C1 segment of cervical spinal cord (tissue), 14 donors: ENCODE measurements around the gene ZNF354C.
A peak's percentile ranks its signal among the peaks of the same experiment; 100 is the strongest.
"Not testable (repeated sequence)": the region's sequence is repeated elsewhere in the genome, so short reads cannot be mapped to it uniquely, and the experiment has no call there.

Experiments
- DNase-seq, 14 donors: peaks; one replicate each; lab custom pipeline; 2025; lab: John Stamatoyannopoulos, UW

ZNF354C gene

DNA sequence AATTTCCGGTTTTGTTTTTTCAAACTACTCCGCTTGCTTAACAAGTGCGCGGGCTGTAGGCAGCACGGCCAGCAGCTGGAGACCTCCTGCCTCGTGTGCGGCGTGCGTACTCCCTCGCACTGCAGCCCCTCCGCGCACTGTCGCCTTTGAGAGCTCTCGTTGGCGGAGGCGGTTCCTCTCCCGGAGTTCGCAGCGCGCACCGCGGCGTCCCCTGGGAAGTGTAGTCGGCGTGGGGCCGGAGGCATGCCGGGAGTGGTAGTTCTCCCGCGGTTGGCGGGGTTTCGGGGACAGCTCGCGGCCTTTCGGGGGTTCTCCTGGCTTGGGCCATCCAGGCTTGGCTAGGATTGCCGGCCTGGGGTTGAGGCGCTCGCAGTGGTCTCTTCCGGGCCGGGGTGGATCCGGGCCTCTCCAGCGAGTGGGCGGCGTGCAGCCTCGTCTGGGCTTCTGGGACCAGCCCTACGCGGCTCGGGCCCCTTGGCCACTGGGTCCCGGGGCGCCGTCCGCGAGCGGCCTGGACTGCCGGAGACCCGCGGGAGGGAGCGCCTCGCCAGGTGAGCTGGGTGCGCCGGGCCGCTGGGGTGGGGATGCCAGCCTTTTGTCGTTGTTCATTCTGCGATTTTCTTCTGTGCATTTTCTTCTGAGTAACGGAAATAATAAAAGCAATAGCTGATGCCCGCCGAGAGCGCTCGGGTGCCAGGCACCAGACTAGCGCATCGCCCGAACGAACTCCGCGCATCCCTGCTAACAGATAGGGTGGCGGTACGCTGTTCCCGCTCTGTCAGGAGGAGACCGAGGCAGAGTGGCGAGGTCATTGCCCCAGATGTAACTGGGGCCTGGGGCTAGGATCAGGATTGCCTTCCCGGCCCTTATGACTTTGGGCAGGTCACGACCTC lies at the start of gene ZNF354C:
Gene ZNF354C (plus strand): TSS at position 258 of the 893 bp plus-strand sequence. CDS start 1,696 bp downstream, outside the sequence.
- peak; percentile 28 to 90 (median 78) for DNase-seq

DNA sequence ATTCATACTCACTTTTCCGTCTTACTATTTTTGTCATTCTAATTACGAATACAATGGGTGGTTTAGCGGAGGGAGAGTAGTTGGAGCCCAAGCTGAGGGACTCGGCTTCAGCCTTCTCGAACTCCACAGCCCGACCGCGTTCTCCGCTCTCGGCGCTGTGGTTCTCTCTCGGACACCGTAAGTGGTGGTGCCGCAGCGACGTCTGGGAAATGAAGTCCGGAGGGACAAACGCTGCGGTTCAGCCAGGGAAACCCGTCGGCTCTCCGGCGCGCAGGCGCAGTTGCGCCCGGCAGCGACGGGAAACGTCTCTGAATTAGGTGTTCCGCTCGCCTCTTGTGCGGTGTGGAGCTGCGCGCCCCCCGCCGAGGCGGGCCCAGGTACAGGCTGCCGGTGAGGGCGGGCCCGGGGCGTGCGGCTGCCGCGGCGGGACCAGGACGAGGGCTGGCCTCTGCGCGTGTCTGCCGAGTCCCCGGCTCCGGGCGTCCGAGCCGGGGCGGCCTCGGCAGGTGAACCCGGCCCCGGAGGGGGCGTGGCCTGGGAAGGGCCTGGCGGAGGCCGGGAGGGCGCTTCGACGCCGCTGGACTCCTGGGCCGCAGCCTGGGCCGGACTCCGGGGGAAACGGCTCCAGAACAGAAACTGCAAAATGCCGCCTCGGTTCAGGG lies 36.5 kb upstream of the ZNF354C start, which contains the start of gene ZNF879:
Gene ZNF879 (plus strand): TSS at position 277 of the 662 bp plus-strand sequence. CDS start 1,201 bp downstream, outside the sequence.
- peak; percentile 74 to 94 (median 91) for DNase-seq

DNA sequence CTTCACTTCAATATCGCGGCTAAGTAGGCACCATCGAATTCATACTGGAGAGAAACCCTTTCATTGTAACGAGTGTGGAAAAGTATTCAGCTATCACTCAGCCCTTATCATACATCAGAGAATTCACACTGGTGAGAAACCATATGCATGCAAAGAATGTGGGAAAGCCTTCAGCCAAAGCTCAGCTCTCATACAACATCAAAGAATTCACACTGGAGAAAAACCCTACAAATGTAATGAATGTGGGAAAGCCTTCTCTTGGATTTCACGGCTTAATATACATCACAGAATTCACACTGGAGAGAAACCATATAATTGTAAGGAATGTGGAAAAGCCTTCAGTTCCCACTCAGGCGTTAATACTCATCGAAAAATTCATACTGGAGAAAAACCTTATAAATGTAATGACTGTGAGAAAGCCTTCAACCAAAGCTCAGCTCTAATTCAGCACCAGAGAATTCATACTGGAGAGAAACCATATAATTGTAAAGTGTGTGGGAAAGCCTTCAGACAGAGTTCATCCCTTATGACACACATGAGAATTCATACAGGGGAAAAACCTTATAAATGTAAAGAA lies 27.1 kb upstream of the ZNF354C start:
- DNase-seq = no peak

DNA sequence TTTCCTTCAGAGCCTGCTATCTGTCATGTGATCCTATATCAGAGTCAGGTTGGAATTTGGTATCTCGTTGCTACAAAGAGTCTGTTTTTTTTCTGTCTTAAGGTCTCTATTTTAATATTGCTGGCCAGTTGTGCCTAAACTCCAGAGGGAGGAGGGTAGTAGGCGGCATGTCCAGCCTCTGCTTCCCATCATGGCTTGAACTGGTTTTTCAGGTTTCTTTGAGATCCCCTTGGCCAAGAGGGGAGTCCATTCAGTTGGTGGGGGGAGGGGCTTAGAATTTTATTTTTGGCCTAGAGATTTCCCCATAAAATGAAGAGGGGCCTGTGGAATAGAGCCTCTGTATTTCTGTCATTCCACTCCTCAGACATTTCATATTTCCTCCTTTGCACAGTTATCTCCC lies 15.4 kb upstream of the ZNF354C start:
- DNase-seq = no peak

DNA sequence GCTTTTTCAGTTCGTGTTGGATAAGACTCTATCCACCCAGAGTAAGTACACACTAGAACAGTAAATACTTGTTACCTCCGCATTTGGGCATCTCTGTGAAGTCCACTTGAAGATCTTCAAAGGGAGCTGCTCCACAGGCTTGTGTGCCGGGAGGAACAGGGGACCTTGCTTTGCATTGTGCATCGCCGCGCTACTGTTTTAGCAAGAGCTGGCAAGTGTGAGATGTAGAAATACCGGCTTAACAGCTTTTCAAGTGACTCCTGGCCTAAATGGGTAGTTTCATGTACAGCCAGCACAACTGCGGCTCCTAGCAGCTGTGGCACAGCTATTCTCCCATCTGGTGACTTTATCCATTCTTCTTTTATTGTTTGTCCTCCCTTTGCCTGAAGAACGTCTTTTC lies 8.4 kb upstream of the ZNF354C start:
- DNase-seq = no peak

DNA sequence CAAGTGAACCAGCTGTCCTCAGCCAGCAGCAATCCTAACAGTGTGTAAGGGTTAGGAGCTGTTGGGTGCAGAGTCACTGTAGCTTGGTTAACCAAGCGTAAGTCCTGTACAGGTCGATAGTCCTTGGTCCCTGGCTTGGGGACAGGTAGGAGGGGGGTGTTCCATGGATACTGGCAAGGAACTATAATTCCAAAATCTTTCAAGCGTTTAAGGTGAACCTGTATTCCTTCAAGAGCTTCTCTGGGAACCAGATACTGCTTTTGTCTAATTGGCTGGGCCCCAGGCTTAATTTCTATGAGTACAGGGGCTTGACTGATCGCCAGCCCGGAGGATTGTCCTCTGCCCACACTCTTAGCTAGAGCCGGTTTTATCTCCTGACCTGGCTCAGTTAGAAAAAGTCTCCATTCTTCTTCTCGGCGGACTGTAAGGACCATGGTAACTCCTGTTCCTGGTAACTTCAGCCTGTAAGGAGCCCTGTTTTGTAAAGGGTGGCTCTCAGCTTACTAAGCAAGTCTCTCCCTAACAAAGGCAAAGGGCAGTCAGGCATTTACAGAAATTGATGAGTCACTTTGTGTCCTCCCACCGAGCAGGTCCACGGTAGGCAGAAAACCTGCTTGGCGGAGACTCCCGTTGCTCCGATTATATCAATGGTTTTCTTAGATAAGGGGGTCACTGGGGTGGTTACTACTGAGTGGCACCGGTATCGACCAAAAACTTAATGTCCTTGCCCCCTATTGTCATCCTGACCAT lies 6.0 kb upstream of the ZNF354C start:
- no peak for DNase-seq

DNA sequence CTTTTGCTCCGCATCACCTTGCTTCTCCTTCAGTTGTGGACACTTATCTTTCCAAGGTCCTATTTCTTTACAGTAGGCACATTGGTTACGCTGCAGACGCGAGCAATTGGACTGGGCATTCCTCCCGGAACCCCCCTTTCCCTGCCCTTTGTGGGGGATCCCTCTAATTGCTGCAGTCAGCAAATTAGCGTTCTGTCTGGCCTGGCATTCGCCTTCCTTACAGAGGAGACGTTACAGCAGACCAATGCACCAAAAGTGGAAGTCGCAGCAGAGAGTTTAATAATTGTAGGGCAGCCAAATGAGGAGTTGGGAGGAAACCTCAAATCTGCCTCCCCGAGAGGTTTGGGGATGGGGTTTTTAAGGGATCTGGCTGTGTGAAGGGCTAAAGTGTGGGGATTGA lies 5.3 kb upstream of the ZNF354C start:
- DNase-seq = no peak

DNA sequence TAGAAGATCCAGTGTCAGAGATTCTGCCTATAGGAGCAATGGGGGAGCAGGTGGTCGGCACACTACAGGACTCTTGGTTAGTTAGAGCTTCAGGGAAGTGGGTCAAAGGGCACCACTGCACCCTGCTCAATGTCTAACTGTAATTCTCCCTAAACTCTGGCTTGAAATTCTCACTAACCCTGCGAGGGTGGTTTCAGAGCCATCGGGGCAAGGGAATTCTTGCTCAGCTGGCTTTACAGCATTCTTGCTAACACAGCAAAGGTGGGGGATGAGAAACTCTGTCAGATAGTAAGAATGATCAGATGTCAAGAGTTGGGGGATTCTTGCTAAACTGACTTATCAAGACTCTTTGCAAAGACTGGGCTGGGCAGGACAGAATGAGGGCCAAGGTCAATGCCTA lies 4.7 kb upstream of the ZNF354C start:
- no peak for DNase-seq

DNA sequence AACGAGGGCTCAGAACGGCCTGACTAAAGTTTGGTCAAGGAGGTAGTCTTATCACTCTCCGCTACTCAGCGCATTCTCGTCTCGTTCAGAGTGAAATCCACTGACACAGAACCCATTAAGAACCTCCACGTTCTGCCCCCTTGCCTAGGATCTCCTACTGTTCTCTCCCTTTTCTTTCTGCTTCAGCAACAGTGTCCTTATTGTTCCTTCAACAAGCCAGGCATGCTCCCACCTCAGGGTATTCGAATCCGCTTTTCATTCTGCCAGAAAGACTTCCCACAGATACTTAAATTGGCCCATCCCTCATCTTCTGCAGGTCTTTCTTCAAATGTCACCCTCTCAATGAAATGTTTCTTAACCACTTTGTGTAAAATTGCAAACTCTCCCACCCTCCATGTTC lies 4.3 kb upstream of the ZNF354C start:
- no peak for DNase-seq

DNA sequence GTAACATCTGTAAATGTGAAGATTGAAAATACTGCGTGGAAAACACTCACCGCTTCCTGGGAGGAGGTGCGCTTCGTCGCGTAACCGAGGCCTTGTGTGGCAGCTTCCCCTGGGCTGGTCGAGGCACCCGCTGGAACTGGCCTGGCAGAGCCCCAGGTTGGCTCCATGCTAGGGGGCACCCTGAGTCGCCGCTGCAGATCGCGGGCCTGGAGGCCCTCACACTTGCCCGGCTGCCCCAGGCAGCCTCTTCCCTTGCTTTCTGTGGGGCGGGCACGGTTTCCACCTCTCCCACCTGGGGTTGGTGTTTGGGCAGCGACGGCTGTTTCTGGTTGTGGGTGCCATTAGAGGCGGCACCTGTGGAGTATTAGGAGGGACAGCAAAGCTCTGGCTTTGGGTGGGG lies 852 bp downstream of the ZNF354C start:
- peak in 1 of 14 donors; percentile 26 for DNase-seq

DNA sequence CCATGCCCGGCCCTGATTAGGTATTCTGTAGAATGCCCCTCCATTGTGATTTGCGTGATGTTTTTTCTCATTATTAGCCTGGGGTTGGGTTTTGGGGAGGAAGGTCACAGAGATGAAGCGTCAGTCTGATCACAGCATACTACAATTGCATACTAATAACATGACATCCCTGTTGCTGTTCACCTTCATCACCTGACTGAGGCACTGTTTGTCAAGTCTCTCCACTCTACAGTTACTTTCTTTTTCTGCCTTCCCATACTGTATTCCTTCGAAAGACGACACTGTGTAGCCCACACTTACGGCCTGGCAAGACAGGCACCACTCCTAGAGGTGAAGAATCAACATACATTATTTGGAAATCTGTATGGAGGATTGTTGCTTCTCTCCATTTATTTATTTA lies 5.5 kb downstream of the ZNF354C start:
- no peak for DNase-seq

DNA sequence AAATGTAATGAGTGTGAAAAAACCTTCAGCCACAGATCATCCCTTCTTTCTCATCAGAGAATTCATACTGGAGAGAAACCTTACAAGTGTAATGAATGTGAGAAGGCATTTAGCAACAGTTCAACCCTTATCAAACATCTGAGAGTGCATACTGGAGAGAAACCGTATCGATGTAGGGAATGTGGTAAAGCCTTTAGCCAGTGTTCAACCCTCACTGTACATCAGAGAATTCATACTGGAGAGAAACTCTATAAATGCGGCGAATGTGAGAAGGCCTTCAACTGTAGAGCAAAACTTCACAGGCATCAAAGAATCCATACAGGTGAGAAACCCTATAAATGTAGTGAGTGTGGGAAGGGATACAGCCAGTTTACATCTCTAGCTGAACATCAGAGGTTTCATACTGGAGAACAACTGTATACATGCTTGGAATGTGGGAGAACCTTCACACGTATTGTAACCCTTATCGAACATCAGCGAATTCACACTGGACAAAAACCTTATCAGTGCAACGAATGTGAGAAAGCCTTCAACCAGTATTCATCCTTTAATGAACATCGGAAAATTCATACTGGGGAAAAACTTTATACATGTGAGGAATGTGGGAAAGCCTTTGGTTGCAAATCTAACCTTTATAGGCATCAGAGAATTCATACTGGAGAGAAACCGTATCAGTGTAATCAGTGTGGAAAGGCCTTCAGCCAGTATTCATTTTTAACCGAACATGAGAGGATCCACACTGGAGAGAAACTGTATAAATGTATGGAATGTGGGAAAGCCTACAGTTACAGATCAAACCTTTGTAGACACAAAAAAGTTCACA lies 19.2 kb downstream of the ZNF354C start:
- no peak for DNase-seq

DNA sequence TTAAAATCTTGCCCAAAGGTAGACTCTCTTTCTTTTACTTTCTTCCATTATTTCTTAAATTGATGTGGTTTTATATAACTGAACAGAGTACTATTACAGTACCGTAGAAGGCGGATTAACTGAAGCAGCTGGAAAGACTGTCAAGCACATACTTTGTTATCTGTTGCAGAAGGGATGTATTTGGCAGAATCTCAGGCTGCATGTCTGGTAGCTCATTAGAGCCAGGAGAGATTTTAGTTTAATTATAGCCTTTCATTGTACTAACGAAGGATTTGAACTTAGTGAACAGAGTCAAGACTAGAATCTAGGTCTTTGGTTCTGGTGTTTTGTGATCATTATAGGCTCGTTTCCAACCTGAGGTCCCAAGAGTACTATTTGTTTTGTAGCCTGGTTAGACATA lies 20.6 kb downstream of the ZNF354C start:
- no peak for DNase-seq

DNA sequence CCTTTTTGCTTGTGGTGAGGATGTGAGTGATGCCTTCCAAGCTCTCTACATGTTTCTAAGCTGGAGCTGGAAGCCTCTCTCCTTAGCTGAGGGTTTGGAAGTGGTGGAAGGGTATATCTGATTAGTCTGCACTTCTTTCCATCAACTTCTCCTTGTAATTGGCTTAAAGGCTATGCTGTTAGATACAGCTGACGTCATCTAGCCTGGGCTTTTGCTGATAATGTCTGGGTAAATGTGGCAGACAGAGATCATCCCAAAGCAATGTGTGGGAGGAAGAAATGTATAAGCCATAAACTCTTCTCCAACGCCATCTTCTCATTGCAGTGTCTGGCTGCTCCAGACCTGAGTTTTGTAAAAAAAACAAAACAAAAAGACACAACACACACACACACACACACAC lies 29.3 kb downstream of the ZNF354C start:
- DNase-seq = no peak

DNA sequence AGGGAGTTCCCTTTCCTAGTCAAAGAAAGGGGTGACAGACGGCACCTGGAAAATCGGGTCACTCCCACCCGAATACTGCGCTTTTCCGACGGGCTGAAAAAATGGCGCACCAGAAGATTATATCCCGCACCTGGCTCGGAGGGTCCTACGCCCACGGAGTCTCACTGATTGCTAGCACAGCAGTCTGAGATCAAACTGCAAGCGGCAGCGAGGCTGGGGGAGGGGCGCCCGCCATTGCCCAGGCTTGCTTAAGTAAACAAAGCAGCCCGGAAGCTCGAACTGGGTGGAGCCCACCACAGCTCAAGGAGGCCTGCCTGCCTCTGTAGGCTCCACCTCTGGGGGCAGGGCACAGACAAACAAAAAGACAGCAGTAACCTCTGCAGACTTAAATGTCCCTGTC lies 41.1 kb downstream of the ZNF354C start:
- DNase-seq = not testable (repeated sequence)

DNA sequence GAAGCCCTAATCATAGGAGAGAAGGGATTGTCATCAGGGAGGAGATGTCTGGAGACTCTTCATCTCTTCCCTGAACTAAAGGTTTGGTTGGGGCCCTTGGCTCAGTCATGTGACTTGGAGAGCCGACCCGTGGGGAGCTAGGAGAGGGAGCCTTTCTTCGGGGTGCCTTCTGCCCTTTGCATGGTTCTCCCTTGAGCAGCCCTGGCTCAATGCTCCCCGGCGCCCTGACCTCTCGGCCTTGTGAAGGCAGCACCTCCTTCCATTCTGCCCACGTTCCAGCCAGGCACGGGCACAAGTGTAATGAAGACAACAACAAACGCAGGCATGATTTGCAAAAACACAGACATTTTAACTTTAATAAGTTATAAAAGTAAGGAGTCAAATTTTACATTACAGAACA lies 50.4 kb downstream of the ZNF354C start:
- DNase-seq = no peak

DNA sequence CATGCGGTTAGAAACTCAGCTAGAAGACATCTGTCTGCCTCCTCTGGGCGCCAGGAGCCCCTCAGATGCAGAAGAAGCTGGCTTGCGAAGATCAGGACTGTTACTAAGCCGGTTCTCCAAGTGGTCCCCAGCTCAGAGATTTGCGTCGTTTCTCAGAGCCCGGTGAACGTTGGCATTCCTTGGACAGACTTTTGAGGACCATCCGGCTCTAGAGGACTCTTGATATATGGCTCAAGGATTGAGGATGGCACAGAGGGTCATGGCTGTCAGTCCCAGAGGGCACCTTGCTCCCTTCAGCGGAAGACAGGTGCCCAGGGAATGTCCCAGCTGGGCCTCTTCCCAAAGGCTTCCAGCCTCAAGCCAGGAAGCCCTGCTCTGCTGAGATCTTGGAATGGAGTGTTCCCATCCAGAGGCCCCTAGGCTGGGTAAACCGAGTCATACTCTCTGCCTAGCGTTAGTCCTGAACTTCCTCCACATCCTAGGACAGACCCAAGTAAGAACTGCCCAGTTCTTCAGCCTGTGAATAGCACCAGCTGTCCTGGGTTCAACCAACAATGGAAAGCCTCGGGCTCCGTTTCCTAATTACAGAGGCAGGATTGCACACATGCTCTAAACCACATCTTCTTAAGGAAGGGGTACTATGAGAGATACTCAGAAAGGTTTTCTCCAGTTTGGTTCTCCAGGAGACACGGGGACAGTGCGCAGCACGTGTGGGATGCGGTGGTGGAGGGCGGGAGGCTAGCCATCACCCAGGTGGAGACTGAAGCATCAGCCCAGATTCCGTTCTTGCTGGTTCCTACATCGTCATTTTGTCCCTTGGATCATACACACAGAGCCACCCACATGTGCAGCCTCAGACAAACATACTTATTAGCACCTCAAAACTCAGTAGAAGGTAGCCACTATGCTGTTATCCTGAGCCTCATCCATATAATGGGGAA lies 51.4 kb downstream of the ZNF354C start:
- DNase-seq = no peak

DNA sequence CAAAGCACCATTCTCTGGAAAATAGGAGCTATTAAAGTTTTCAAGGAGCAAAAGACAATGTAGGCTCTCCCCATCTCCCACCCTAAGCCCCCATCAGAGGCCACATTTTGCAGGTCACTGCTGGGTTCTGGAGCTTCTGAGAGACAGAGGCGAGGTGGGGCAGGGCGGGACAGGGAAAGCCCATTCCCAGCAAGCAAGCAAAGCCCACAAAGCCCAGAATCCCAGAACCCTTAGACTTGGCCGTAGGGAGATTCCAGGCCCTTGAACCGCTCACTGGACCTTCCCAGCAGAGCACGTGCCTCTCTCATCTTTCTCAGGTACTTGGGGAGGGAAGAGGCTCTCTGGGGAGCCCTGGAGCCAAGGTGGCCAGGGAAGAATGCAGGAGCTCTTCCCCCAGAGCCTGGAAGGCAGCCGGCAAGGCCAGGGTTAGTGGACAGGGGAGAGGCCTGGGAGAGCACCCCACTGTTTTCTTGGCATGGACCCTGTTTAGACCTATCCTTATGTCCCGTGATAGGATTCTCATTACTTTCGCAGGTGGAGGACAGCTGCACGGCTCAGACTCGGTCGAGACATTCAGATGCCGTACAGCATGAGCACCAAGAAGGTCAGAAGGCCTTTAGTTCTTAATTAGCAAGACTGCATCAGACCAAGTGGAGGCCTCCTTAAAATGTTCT lies 52.4 kb downstream of the ZNF354C start:
- no peak for DNase-seq

DNA sequence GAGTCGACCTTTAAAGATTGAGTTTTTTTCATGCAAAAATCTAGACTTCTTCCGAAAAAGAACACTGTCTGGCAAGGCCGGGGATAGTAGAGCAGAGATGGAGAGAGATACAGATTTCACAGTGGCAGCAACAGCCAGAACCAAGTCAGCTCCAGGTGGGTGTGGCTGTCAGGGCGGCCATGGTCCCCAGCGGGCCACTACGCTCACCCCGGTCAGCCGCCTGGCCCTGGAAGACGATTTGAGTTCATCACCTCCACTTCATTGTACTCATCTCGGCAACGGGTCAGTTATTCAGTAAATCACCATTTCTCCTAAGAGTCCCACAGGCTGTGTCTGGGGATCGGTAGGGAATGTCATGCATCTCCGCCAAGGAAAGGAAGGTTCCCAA lies 53.0 kb downstream of the ZNF354C start:
- DNase-seq = no peak
